Measurements from ENCODE around the gene PTPDC1. TPM values are rescaled to one million over a fixed set of nuclear protein-coding genes. Genes with fewer than 3 reads are reported as not detected.
A peak's percentile ranks its signal among the peaks of the same experiment; 100 is the strongest.

PTPDC1 gene
- total RNA-seq, 3 donors from 2014 or later (not counting 1 experiment from before 2014, with no cell fraction given), result 2.8 to 3.9 (median 3.4) TPM

DNA sequence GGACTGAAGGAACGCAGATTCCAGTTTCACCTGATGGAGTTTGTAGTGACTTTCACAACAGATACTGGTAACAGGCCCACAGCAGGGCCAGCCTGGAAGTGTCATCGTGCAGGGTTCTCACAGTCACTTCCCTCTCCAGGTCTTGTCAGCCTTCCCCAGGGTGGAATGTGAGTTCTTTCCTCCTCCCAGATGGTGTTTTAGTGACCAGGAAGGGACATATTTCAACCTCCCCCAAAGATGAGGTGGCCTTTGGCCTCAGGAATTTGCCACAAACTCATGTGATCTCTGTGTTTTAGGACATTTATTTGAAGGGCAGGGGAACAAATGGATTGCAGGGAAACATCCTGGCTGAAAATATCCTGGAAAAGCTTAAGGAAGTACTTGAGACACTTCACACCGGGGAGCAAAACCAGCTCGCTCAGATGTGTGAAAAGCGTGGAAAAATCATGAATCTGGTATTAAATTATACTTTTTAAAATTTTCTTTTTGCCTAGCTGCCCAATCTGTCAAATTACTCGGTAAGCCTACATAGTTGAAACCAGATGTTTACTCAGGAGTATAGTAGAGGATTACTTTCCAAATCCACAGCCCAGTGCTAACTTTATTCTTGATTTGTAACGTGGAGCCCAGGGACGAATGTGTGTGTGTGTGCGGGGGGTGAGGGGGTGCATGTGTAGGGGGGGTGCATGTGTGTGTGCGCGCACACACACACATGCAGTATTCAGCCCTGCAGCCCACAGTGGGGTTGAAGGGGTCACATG, 66.8 kb downstream of the PTPDC1 start:
- H3K9me3 ChIP-seq (ENCODE audit: control insufficient read depth, insufficient read depth, low read length), result no peaks in the 10 kb centered on the region
- no peak overlapping the region for H3K4me3 ChIP-seq (ENCODE audit: low read length)
- H3K36me3 ChIP-seq (ENCODE audit: control insufficient read depth, insufficient read depth, low read length), result no peaks in the 10 kb centered on the region
- DNase-seq (no peak), ATAC-seq (no peak)
- H3K27me3 ChIP-seq (ENCODE audit: control insufficient read depth, insufficient read depth, low read length), result no peaks in the 10 kb centered on the region
- Mint-ChIP-seq H3K36me3 (no peaks in the 10 kb centered on the region), H3K4me3 (no peak overlapping the region), H3K4me1 (peaks cover 0 to 7% of the 10 kb centered on the region in 2 donors), H3K27ac (no peak overlapping the region), H3K9me3 (no peaks in the 10 kb centered on the region), H3K27me3 (ENCODE audit: low read depth in 2 of 2) (peaks cover 0 to 4% of the 10 kb centered on the region in 2 donors)
- 90% methylated on average over 11 of the region's 11 CpGs for WGBS (ENCODE audit: insufficient coverage)
- TF ChIP-seq, protein P1, sequence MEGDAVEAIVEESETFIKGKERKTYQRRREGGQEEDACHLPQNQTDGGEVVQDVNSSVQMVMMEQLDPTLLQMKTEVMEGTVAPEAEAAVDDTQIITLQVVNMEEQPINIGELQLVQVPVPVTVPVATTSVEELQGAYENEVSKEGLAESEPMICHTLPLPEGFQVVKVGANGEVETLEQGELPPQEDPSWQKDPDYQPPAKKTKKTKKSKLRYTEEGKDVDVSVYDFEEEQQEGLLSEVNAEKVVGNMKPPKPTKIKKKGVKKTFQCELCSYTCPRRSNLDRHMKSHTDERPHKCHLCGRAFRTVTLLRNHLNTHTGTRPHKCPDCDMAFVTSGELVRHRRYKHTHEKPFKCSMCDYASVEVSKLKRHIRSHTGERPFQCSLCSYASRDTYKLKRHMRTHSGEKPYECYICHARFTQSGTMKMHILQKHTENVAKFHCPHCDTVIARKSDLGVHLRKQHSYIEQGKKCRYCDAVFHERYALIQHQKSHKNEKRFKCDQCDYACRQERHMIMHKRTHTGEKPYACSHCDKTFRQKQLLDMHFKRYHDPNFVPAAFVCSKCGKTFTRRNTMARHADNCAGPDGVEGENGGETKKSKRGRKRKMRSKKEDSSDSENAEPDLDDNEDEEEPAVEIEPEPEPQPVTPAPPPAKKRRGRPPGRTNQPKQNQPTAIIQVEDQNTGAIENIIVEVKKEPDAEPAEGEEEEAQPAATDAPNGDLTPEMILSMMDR (IDR thresholded peaks at IDR 0.05), result no peak
- no peaks in the 10 kb centered on the region for H3K4me1 ChIP-seq (ENCODE audit: control insufficient read depth, insufficient read depth, low read length)
- H3K27ac ChIP-seq (ENCODE audit: low read length), result no peak overlapping the region
- intact Hi-C loops (cut with micrococcal nuclease), result no loop called here

DNA sequence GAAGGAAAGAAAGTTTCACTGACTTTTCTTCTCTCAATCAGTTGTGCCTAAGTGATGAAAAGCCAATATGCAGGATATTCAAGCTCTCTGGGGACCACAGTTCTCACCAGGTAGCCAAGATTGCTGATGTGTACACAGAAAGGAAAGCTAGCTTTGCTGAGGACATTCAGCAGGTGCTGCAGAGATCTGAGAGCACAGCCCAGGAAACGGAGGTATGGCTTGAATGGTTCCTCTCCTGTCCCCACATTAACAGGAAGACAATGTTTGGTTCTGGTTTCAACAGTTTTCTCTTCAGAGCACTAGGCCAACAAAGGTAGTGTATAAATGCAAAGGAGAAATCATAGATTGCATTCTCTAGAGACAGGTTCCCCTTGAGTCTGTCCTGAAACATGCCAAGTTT, 69.6 kb downstream of the PTPDC1 start:
- Mint-ChIP-seq H3K9me3 (no peaks in the 10 kb centered on the region), H3K36me3 (no peaks in the 10 kb centered on the region), H3K4me1 (peaks cover 0 to 7% of the 10 kb centered on the region in 2 donors), H3K27me3 (ENCODE audit: low read depth in 2 of 2) (peaks cover 0 to 8% of the 10 kb centered on the region in 2 donors), H3K4me3 (no peak overlapping the region), H3K27ac (no peak overlapping the region)
- intact Hi-C loops (cut with micrococcal nuclease), result no loop called here
- TF ChIP-seq, protein P1 (IDR thresholded peaks at IDR 0.05), result no peak
- no peaks in the 10 kb centered on the region for H3K9me3 ChIP-seq (ENCODE audit: control insufficient read depth, insufficient read depth, low read length)
- H3K4me1 ChIP-seq (ENCODE audit: control insufficient read depth, insufficient read depth, low read length), result peaks cover 6% of the 10 kb centered on the region
- 10% methylated on average over 1 of the region's 1 CpG for WGBS (ENCODE audit: insufficient coverage)
- H3K27me3 ChIP-seq (ENCODE audit: control insufficient read depth, insufficient read depth, low read length), result no peaks in the 10 kb centered on the region
- ATAC-seq (no peak), DNase-seq (peak in 1 of 2 donors; percentile 32)
- peak overlapping the region; percentile 26 for H3K27ac ChIP-seq (ENCODE audit: low read length)
- H3K4me3 ChIP-seq (ENCODE audit: low read length), result no peak overlapping the region
- no peaks in the 10 kb centered on the region for H3K36me3 ChIP-seq (ENCODE audit: control insufficient read depth, insufficient read depth, low read length)

DNA sequence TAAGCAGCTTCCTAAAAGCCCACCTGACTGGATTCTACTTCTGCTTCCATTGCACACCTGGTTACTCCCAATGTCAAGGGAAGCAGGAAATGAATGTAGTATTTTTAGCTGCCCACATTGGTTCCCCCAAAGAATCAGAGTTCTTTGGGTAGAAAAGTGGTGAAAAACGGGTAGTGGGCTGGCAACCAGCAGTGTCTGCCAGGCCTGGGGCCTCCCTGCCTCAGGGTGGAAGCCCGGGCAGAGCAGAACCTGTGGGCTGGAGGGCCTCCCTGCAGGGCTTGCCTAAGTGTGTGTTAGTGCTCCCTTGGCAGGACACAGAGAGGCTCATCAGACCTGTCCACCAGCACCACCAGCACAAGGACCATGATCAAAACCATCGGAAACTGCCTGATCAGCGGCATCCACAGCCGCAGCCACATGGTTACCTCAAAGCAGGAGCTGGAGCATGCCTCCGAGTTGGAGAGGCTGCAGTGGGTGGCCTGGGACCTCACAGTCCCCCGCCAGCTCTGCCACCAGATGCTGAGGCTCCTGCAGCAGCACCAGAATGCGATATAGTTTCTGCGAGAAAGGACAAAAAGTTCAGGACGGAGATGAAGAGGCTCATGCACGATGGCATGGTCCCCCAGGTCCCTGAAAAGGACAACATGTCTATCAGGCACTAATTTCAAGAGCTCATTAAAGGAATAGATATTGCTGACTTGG, 72.2 kb downstream of the PTPDC1 start:
- Histone ChIP-seq H3K4me3 (ENCODE audit: low read length) (no peak overlapping the region), H3K4me1 (ENCODE audit: control insufficient read depth, insufficient read depth, low read length) (peaks cover 6% of the 10 kb centered on the region), H3K9me3 (ENCODE audit: control insufficient read depth, insufficient read depth, low read length) (no peaks in the 10 kb centered on the region), H3K27me3 (ENCODE audit: control insufficient read depth, insufficient read depth, low read length) (no peaks in the 10 kb centered on the region), H3K36me3 (ENCODE audit: control insufficient read depth, insufficient read depth, low read length) (no peaks in the 10 kb centered on the region), H3K27ac (ENCODE audit: low read length) (no peak overlapping the region)
- intact Hi-C loops (cut with micrococcal nuclease), result no loop called here
- H3K36me3 Mint-ChIP-seq, result no peaks in the 10 kb centered on the region
- ATAC-seq (no peak), DNase-seq (no peak)
- peaks cover 0 to 11% of the 10 kb centered on the region in 2 donors for H3K27me3 Mint-ChIP-seq (ENCODE audit: low read depth in 2 of 2)
- H3K9me3 Mint-ChIP-seq, result no peaks in the 10 kb centered on the region
- WGBS (ENCODE audit: insufficient coverage), result 72% methylated on average over 11 of the region's 11 CpGs
- no peak overlapping the region for H3K4me3 Mint-ChIP-seq
- no peak overlapping the region for H3K27ac Mint-ChIP-seq
- TF ChIP-seq, protein P1 (IDR thresholded peaks at IDR 0.05), result no peak
- peaks cover 0 to 7% of the 10 kb centered on the region in 2 donors for H3K4me1 Mint-ChIP-seq

Measured in natural killer cell (primary cell).